HepG2 (cell line): ENCODE results near the gene AP1M1. TPM values are rescaled to one million over a fixed set of nuclear protein-coding genes. Genes with fewer than 3 reads are reported as not detected.

Experiments used
- polyA plus RNA-seq, 8 experiments: library from polyadenylated mRNA; depleted of rRNA in 3 of 8; stranded (reverse) in 7 of 8; unstranded in 1 of 8; fragments of >200 nt; fragmentation: Illumina TruSeq in 4 of 8; extraction: Trizol in 4 of 8; gene quantifications; 2 replicates each; pipeline versions ENCODE4 v1.2.1 to v1.2.3, GENCODE V29; 2011 to 2016; ENCODE audit warnings: low read depth in 4 of 8, missing spikeins in 1 of 8, mixed read lengths in 1 of 8; ENCODE audit not compliant: insufficient read depth in 1 of 8
- small RNA-seq, 3 experiments: library from RNA; depleted of rRNA; stranded (forward); fragments of <200 nt; gene quantifications; one replicate each; pipeline ENCODE3, GENCODE V24; 2012; ENCODE audit warnings: low read depth in 2 of 3, low replicate concordance in 1 of 3; ENCODE audit not compliant: insufficient read length in 3 of 3, insufficient read depth in 2 of 3
- total RNA-seq, 5 experiments: library from RNA; depleted of rRNA; stranded (reverse); fragments of >200 nt; fragmentation: Illumina TruSeq; extraction: Trizol; gene quantifications; 2 replicates each; pipeline ENCODE4 v1.2.3, GENCODE V29; 2016; ENCODE audit warnings: low read depth in 1 of 5

AP1M1 gene
- total and polyA plus RNA-seq, 2 of the 13 experiments (the other 11 are each of a cell fraction or from before 2014, with no cell fraction given): 34.4 to 46.1 TPM

Small RNA genes within 50 kb of the gene (small RNA-seq; reads per million reads assigned to genes)
- gene RF00017: 0 reads per million in 3 experiments

Other genes starting within 250 kb of the AP1M1 start
- gene OR10H4, start 248.9 kb upstream of the AP1M1 start, total RNA-seq (2016; rRNA removed; fragmentation: Illumina TruSeq; extraction: Trizol): not detected in 2 replicates
- not detected in 2 replicates for gene OR10H4, start 248.9 kb upstream of the AP1M1 start, polyA plus RNA-seq (2011; rRNA removed)
- gene TPM4, start 121.4 kb upstream of the AP1M1 start, total RNA-seq (2016; rRNA removed; fragmentation: Illumina TruSeq; extraction: Trizol): 180 and 226 TPM in 2 replicates
- gene TPM4, start 121.4 kb upstream of the AP1M1 start, polyA plus RNA-seq (2011; rRNA removed): 142 and 188 TPM in 2 replicates
- gene RAB8A, start 86.0 kb upstream of the AP1M1 start, total RNA-seq (2016; rRNA removed; fragmentation: Illumina TruSeq; extraction: Trizol): 44.8 and 45.0 TPM in 2 replicates
- gene RAB8A, start 86.0 kb upstream of the AP1M1 start, polyA plus RNA-seq (2011; rRNA removed): 36.7 and 37.0 TPM in 2 replicates
- 0.53 and 0.69 TPM in 2 replicates for gene HSH2D, start 54.2 kb upstream of the AP1M1 start, total RNA-seq (2016; rRNA removed; fragmentation: Illumina TruSeq; extraction: Trizol)
- 3.2 and 6.3 TPM in 2 replicates for gene HSH2D, start 54.2 kb upstream of the AP1M1 start, polyA plus RNA-seq (2011; rRNA removed)
- not detected in 2 replicates for gene CIB3, start 24.4 kb upstream of the AP1M1 start, total RNA-seq (2016; rRNA removed; fragmentation: Illumina TruSeq; extraction: Trizol)
- not detected in 2 replicates for gene CIB3, start 24.4 kb upstream of the AP1M1 start, polyA plus RNA-seq (2011; rRNA removed)
- 86.2 and 107 TPM in 2 replicates for gene FAM32A, start 12.5 kb upstream of the AP1M1 start, total RNA-seq (2016; rRNA removed; fragmentation: Illumina TruSeq; extraction: Trizol)
- gene FAM32A, start 12.5 kb upstream of the AP1M1 start, polyA plus RNA-seq (2011; rRNA removed): 83.5 and 85.8 TPM in 2 replicates
- gene KLF2, start 126.9 kb downstream of the AP1M1 start, total RNA-seq (2016; rRNA removed; fragmentation: Illumina TruSeq; extraction: Trizol): not detected in 2 replicates
- 0.05 TPM in 1 of 2 replicates, not detected in the other for gene KLF2, start 126.9 kb downstream of the AP1M1 start, polyA plus RNA-seq (2011; rRNA removed)